NK-92 (cell line): Measurements from ENCODE around the gene NET1.
"Not testable (repeated sequence)": the region's sequence is repeated elsewhere in the genome, so short reads cannot be mapped to it uniquely, and the experiment has no call there.

ENCODE experiments used
- DNase-seq: peaks from one replicate; lab custom pipeline; 2025; ENCODE audit not compliant: unreplicated experiment; lab: John Stamatoyannopoulos, UW

NET1 gene

GRCh38 chr10:5399332-5399731 is 13.0 kb upstream of the NET1 start:
- DNase-seq: no peak

GRCh38 chr10:5400468-5401240 is 11.7 kb upstream of the NET1 start:
- no peak for DNase-seq

GRCh38 chr10:5402798-5403197 is 9.6 kb upstream of the NET1 start:
- DNase-seq: no peak

GRCh38 chr10:5404208-5405041 is 7.9 kb upstream of the NET1 start, which contains the start of gene TUBAL3:
Gene TUBAL3, minus strand, starts transcription at chr10:5404828. Its CDS starts 36 bp downstream, at chr10:5404792.
- DNase-seq: no peak

GRCh38 chr10:5406918-5407317 is 5.4 kb upstream of the NET1 start:
- no peak for DNase-seq

- DNase-seq: not testable (repeated sequence)
Observed at GRCh38 chr10:5410787-5411186, 1.6 kb upstream of the NET1 start.

GRCh38 chr10:5411941-5412276 is 448 bp upstream of the NET1 start:
- no peak for DNase-seq

- no peak for DNase-seq
Observed at GRCh38 chr10:5413012-5413938, 918 bp downstream of the NET1 start.

- DNase-seq: no peak
Observed at GRCh38 chr10:5416981-5417380, 4.6 kb downstream of the NET1 start.

GRCh38 chr10:5418584-5418983 is 6.2 kb downstream of the NET1 start:
- DNase-seq: no peak

- DNase-seq: no peak
Observed at GRCh38 chr10:5419466-5420094, 7.2 kb downstream of the NET1 start.

- no peak for DNase-seq
Observed at GRCh38 chr10:5423771-5424170, 11.4 kb downstream of the NET1 start.

GRCh38 chr10:5424751-5425150 is 12.4 kb downstream of the NET1 start:
- no peak for DNase-seq

- DNase-seq: no peak
Observed at GRCh38 chr10:5428133-5428532, 15.8 kb downstream of the NET1 start.

GRCh38 chr10:5433182-5433581 is 20.8 kb downstream of the NET1 start:
- no peak for DNase-seq

- DNase-seq: no peak
Observed at GRCh38 chr10:5434017-5434753, 21.8 kb downstream of the NET1 start.

GRCh38 chr10:5435328-5435727 is 23.0 kb downstream of the NET1 start:
- no peak for DNase-seq

GRCh38 chr10:5440206-5440605 is 27.8 kb downstream of the NET1 start:
- DNase-seq: no peak

GRCh38 chr10:5441106-5441505 is 28.7 kb downstream of the NET1 start:
- no peak for DNase-seq
